Measurements from ENCODE around the gene STPG1. TPM values are rescaled to one million over a fixed set of nuclear protein-coding genes. Genes with fewer than 3 reads are reported as not detected.

STPG1 gene
- total and polyA plus RNA-seq, 9 of the 15 experiments (the other 6 are each of a cell fraction or from before 2014, with no cell fraction given), result 5.0 to 11.9 (median 8.3) TPM

DNA sequence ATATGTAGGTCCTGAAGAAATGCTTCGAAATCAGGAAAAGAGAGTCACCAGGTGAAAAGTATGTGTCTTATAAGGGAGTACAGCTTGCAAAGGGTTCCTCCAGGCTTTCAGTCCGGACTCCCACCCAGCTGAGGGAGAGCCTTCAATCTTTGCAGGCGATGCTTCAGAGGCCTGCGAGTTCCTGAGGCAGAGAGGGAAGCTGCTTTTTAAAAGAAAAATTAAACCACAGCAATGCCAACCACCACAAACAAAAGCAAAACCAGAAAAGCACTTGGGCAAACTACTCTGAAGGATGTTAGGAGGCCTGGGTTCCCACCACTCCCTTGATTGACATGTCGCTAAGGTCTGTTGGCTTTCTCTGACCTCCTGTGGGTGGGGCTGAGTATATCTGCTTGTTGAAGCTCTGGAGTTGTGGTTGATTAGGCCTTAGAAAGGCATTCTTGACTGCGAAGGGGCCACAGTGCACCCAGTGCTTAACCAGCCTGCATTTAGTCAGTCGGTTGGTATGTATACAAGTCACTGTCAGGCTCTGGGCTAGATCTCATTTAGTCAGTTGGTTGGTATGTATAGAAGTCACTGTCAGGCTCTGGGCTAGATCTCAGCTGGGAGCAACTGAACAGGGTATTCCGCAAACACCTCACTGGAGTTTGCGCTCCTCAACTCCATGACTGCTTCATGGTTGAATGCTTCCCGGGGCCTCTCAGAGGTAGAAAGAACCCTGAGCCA lies 3.2 kb upstream of the STPG1 start (continued):
- TF ChIP-seq HOMEZ (CRISPR knock-in tag; IDR thresholded peaks at IDR 0.05) (no peak), HDGF (IDR thresholded peaks at IDR 0.05) (peak; percentile 75), ETV5 (CRISPR knock-in tag; IDR thresholded peaks at IDR 0.05; ENCODE audit: low read depth) (peak; percentile 16; the same call in 1 of the 2 replicates), FOXA3 (CRISPR knock-in tag; conservative IDR thresholded peaks at IDR 0.05 in 1 of 2, IDR thresholded peaks at IDR 0.05 in 1 of 2) (peak in 1 of 2 experiments; percentile 18; a peak in 1 of 4 replicates), ZFP36 (IDR thresholded peaks at IDR 0.05; ENCODE audit: low read depth, low read length, partially characterized antibody) (no peak), ZNF212 (CRISPR knock-in tag; IDR thresholded peaks at IDR 0.05) (no peak), PBX2 (CRISPR knock-in tag; IDR thresholded peaks at IDR 0.05; ENCODE audit: low read depth) (peak; percentile 58), PBX2 (tag; conservative IDR thresholded peaks at IDR 0.05; ENCODE audit: low read depth) (peak; percentile 87), CCAR2 (IDR thresholded peaks at IDR 0.05; ENCODE audit: low read depth, low read length) (no peak), RFX7 (CRISPR knock-in tag; IDR thresholded peaks at IDR 0.05) (no peak), EP300 (IDR thresholded peaks at IDR 0.05; ENCODE audit: low read length) (peak; percentile 25; the same call in 1 of the 2 replicates), FOXP1 (CRISPR knock-in tag; IDR thresholded peaks at IDR 0.05) (no peak), CCNT2 (IDR thresholded peaks at IDR 0.05; ENCODE audit: borderline replicate concordance, extremely low read depth, insufficient read length, low read depth, low read length) (no peak), FOXK2 (conservative IDR thresholded peaks at IDR 0.05 in 1 of 2, IDR thresholded peaks at IDR 0.05 in 1 of 2; ENCODE audit: low read depth in 2 of 2) (peak; percentile 24 to 40; a peak in 1 of 4 replicates)
- TF ChIP-seq, protein P1, sequence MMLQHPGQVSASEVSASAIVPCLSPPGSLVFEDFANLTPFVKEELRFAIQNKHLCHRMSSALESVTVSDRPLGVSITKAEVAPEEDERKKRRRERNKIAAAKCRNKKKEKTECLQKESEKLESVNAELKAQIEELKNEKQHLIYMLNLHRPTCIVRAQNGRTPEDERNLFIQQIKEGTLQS (IDR thresholded peaks at IDR 0.05), result no peak
- TF ChIP-seq, protein P1 (CRISPR knock-in tag; conservative IDR thresholded peaks at IDR 0.05), result peak; percentile 61; the same call in 1 of the 2 replicates
- TF ChIP-seq, protein P2, sequence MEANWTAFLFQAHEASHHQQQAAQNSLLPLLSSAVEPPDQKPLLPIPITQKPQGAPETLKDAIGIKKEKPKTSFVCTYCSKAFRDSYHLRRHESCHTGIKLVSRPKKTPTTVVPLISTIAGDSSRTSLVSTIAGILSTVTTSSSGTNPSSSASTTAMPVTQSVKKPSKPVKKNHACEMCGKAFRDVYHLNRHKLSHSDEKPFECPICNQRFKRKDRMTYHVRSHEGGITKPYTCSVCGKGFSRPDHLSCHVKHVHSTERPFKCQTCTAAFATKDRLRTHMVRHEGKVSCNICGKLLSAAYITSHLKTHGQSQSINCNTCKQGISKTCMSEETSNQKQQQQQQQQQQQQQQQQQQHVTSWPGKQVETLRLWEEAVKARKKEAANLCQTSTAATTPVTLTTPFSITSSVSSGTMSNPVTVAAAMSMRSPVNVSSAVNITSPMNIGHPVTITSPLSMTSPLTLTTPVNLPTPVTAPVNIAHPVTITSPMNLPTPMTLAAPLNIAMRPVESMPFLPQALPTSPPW (CRISPR knock-in tag; IDR thresholded peaks at IDR 0.05), result 0 out of 2 replicates have a peak, but pooled peaks have one; percentile 18
- TF ChIP-seq, protein P3, sequence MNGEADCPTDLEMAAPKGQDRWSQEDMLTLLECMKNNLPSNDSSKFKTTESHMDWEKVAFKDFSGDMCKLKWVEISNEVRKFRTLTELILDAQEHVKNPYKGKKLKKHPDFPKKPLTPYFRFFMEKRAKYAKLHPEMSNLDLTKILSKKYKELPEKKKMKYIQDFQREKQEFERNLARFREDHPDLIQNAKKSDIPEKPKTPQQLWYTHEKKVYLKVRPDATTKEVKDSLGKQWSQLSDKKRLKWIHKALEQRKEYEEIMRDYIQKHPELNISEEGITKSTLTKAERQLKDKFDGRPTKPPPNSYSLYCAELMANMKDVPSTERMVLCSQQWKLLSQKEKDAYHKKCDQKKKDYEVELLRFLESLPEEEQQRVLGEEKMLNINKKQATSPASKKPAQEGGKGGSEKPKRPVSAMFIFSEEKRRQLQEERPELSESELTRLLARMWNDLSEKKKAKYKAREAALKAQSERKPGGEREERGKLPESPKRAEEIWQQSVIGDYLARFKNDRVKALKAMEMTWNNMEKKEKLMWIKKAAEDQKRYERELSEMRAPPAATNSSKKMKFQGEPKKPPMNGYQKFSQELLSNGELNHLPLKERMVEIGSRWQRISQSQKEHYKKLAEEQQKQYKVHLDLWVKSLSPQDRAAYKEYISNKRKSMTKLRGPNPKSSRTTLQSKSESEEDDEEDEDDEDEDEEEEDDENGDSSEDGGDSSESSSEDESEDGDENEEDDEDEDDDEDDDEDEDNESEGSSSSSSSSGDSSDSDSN (IDR thresholded peaks at IDR 0.05; ENCODE audit: borderline replicate concordance in 1 of 2, low read depth in 2 of 2, low read length in 2 of 2), result no peak
